ENCODE results near the gene ARSH.
"Not testable (repeated sequence)": the region's sequence is repeated elsewhere in the genome, so short reads cannot be mapped to it uniquely, and the experiment has no call there.

- not testable (repeated sequence) for TF ChIP-seq CTCF, POLR2A (IDR thresholded peaks at IDR 0.05)
Observed at GRCh38 chrX:3050523-3051175, 44.3 kb downstream of the ARSH start.

Data from suprapubic skin (tissue), 3 donors.